CD4-positive, alpha-beta T cell treated with Interleukin-1 beta for 1 hour (primary cell): Measurements from ENCODE around the gene GPR85.
"Not testable (repeated sequence)": the region's sequence is repeated elsewhere in the genome, so short reads cannot be mapped to it uniquely, and the experiment has no call there.

Experiments used
- DNase-seq, 2 donors: peaks; one replicate each; pipeline ENCODE4 v3.0.0-alpha.2; 2020 to 2022

Gene GPR85

GRCh38 chr7:113083816-113084495 lies 2.7 kb downstream of the GPR85 start:
- DNase-seq: no peak

- no peak for DNase-seq
Measured at GRCh38 chr7:113083132-113083815, 3.4 kb downstream of the GPR85 start.

- DNase-seq: no peak
Measured at GRCh38 chr7:113078331-113078730, 8.3 kb downstream of the GPR85 start.

- DNase-seq: no peak
Measured at GRCh38 chr7:113076703-113077102, 9.9 kb downstream of the GPR85 start.

GRCh38 chr7:113071465-113071864 lies 15.2 kb downstream of the GPR85 start:
- peak in 1 of 2 donors; percentile 36 for DNase-seq

GRCh38 chr7:113062499-113062898 lies 24.1 kb downstream of the GPR85 start:
- no peak for DNase-seq

DNA sequence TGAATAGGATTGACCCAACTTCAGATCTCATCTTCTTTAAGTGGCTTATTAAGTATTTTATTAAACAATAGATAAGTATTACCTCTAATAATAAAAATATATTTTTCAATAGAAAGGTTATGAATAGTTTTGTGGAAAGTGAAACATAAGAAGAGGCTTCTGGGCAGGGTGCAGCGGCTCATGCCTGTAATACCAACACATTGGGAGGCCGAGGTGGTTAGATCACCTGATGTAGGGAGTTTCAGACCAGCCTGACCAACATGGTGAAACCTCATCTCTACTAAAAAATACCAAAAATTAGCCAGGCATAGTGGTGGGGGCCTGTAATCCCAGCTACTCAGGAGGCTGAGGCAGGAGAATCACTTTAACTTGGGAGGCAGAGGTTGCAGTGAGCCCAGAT lies 26.5 kb downstream of the GPR85 start:
- DNase-seq: no peak

- no peak for DNase-seq
Measured at GRCh38 chr7:113054938-113055337, 31.7 kb downstream of the GPR85 start.

DNA sequence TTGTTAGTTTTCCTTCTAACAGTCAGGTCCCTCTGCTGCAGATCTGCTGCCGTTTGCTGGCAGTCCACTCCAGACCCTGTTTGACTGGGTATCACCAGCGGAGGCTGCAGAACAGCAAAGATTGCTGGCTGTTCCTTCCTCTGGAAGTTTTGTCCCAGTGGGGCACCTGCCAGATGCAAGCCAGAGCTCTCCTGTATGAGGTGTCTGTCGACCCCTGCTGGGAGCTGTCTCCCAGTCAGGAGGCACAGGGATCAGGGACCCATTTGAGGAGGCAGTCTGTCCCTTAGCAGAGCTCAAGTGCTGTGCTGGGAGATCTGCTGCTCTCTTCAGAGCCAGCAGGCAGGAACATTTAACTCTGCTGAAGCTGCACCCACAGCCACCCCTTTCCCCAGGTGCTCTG lies 32.4 kb downstream of the GPR85 start:
- DNase-seq: not testable (repeated sequence)

- DNase-seq: not testable (repeated sequence)
Measured at GRCh38 chr7:113049221-113049620, 37.4 kb downstream of the GPR85 start.

DNA sequence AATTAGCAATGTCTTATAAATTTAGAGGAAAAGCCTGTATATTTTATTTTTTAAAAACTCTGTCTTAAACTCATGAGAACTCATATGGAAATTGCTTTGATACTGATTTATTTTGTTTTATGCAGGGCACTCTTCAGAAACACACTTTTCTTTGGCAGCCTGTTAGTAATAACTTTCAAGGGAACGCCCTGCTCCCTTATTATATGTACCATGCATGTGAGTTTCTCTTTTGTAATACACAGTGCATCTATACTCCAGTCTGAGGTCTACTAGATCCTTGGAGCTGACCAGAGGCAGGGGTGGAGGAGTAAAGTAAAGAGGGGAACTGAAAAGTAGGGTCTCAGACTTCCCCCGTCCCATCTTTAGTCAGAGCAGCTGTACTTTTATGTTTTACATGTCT lies 40.2 kb downstream of the GPR85 start:
- DNase-seq: no peak

DNA sequence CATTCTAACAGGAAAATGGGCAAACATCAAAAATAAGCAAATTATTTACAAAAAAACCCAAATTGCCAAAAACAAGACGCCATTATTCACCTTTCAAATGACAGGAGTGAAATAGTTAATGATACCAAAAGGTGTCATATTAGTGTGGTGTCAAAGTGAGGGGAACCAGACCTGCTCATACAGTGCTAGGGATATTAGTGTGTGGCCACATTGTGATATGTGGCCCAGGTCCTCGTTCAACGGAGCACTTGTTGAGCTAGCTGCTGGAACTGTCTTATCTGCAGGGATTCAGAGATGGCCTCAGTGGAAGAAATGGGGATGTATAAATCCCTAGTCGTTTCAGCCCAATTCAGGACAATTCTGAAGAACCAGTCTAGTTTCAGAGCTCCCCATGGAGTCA lies 41.2 kb downstream of the GPR85 start:
- DNase-seq: no peak

DNA sequence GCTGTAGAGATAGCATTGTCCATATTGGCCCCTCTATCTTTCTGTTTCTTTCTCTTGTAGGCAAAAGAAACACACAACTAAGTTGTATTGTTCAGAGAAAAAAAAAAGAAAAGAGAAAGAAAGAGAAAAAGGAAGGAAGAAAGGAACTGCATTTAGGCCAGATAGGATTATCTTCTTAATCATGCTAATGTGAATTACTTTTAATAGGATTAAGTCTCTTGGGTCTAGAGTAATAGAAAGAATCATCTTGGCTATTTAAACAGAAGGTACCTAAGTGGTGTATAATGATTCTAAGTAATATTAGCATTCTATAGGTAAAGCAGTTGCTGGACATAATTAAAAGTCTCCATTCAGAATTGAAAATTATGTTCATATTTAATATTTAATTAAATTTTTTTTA lies 42.2 kb downstream of the GPR85 start:
- no peak for DNase-seq

DNA sequence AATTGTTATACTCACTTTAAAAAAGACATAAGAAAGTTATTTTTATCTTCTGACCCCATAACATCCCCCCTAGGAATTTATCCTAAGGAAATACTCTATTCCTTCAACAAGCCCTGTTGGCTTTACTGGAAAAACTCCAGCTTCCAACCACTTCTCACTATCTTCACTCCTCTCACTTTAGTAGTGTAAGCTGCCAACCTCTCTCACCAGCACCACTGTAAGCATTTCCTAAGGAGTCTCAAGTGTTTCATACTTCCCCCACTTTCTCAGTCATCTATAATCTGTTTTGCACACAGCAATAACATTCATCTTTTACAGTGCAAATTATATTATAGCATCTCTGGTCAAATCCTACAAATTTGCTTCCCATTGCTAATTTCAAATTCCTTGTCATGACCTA lies 45.8 kb downstream of the GPR85 start:
- DNase-seq: no peak

DNA sequence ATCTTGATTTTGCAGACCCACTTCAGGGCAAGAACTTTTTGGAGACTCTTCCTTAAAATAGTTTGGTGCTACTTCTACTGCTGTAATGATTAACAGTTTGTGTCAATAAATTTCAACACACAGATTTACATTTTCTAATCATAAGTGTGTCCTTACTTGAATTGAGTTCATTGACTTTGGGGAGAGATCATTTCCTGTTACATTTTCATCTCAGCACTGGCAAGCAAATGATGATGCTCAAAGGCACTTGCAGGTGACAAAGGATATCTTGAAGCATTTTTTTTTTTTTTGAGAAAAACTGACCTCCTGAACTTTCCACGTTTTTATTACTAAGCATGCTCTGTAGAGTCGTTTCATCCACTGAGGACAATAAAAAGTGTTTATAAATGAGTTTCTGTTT lies 52.7 kb downstream of the GPR85 start:
- no peak for DNase-seq
